ENCODE results near the gene RFX8. TPM values are rescaled to one million over a fixed set of nuclear protein-coding genes. Genes with fewer than 3 reads are reported as not detected.

Gene RFX8
- 0.60 and 1.3 TPM in 2 replicates for total RNA-seq (2021; fragmentation: NEBNext Ultra II Directional; extraction: Animal tissue kit (Norgen Biotek cat#: 25700))
- polyA plus RNA-seq (2011; rRNA removed) = 0.57 and 0.97 TPM in 2 replicates
- 1.2 TPM for polyA plus RNA-seq (2011; cell fraction: cytosol; rRNA removed)
- 1.3 TPM for polyA plus RNA-seq (2011; cell fraction: nucleus; rRNA removed)
- polyA plus RNA-seq (2012, experiment 1 of 2) = 0.54 to 1.4 TPM (median 0.94 TPM) in 4 replicates
- not detected for polyA plus RNA-seq (2012, experiment 2 of 2)
- 0.41 TPM for polyA plus RNA-seq (2013, experiment 1 of 2)
- 0.22 TPM for polyA plus RNA-seq (2013, experiment 2 of 2)
- 0.28 and 0.34 TPM in 2 replicates for polyA minus RNA-seq (2011; rRNA and poly(A)+ RNA removed)
- polyA minus RNA-seq (2011; cell fraction: cytosol; rRNA and poly(A)+ RNA removed) = not detected
- polyA minus RNA-seq (2011; cell fraction: nucleus; rRNA and poly(A)+ RNA removed) = 1.6 TPM
- long read RNA-seq, experiment 1, partial matches to known transcripts = 0 of 1 reads
- long read RNA-seq, experiment 1, other reads (novel, unspliced or antisense) = 1 of 1 reads
- long read RNA-seq, experiment 2, partial matches to known transcripts = 1 of 3 reads
- long read RNA-seq, experiment 2, other reads (novel, unspliced or antisense) = 2 of 3 reads

GRCh38 chr2:101474731-101475384, at the start of gene RFX8:
Gene RFX8 (minus strand): TSS chr2:101475112. CDS start chr2:101466848, 8,264 bp downstream.
- H4K8ac ChIP-seq (ENCODE audit: extremely low read depth, insufficient read depth, low read length) = peak within 1 kb of the TSS; percentile 45
- H3K9me3 ChIP-seq (ENCODE audit: insufficient read depth in 2 of 2, low read depth in 1 of 2, low read length in 1 of 2) = no peaks in the 10 kb centered on the region
- H3K18ac ChIP-seq (ENCODE audit: extremely low read depth, low read length) = peak within 1 kb of the TSS; percentile 17; the same call in 1 of the 2 replicates
- peak within 1 kb of the TSS; percentile 38 for H2BK120ac ChIP-seq (replicated peaks; ENCODE audit: low read depth, low read length)
- ChIA-PET CTCF (ENCODE audit: partially characterized antibody) (interaction anchor here (0.8 to 1.3 kb wide), 2 partner anchors 8 to 70 kb away, joined by 3 to 5 read pairs; no protein-coding TSS in a partner anchor), POLR2A (ENCODE audit: partially characterized antibody) (interaction anchor here (1.0 kb wide), 1 partner anchor 267 kb away, joined by 3 read pairs; no protein-coding TSS in a partner anchor)
- peak within 1 kb of the TSS; percentile 86 for H2AFZ ChIP-seq (ENCODE audit: low read length)
- DNase-seq (ENCODE audit: low read depth in 1 of 2, low spot score in 2 of 2) (peak in 1 of 2 experiments; percentile 57), FAIRE-seq (no peak)
- H3K9ac ChIP-seq (replicated peaks in 1 of 4; ENCODE audit: extremely low read depth in 1 of 4, low read depth in 3 of 4, low read length in 3 of 4) = peak within 1 kb of the TSS in 3 of 4 experiments; percentile 29 to 46 (median 45); a peak in 5 of 7 replicates
- H3K4me3 ChIP-seq (ENCODE audit: extremely low read depth in 1 of 4, insufficient read depth in 2 of 4, low read depth in 3 of 4, low read length in 4 of 4) = peak within 1 kb of the TSS; percentile 46 to 72 (median 50)
- no peaks in the 10 kb centered on the region for H4K20me1 ChIP-seq (replicated peaks in 1 of 2; ENCODE audit: control insufficient read depth in 1 of 2, insufficient read depth in 2 of 2, low read length in 2 of 2)
- no peak within 1 kb of the TSS for H3K27ac ChIP-seq (ENCODE audit: low read depth, low read length)
- H2BK5ac ChIP-seq (ENCODE audit: low read depth, low read length) = no peak within 1 kb of the TSS
- peak within 1 kb of the TSS; percentile 92 for H4K91ac ChIP-seq (replicated peaks; ENCODE audit: insufficient read length, low read length)
- H3K23ac ChIP-seq (ENCODE audit: insufficient read length) = no peak within 1 kb of the TSS
- H3K27me3 ChIP-seq (replicated peaks in 1 of 4; ENCODE audit: control insufficient read depth in 3 of 4, extremely low read depth in 1 of 4, insufficient read depth in 3 of 4, low read length in 3 of 4) = peaks cover 0 to 5% (median 2%) of the 10 kb centered on the region in 4 experiments; a peak in 2 of 7 replicates
- H3K36me3 ChIP-seq (ENCODE audit: control insufficient read depth in 2 of 4, insufficient read depth in 4 of 4, low read length in 3 of 4) = no peaks in the 10 kb centered on the region
- no peak within 1 kb of the TSS for H3K4ac ChIP-seq (replicated peaks; ENCODE audit: insufficient read length, low read depth, low read length)
- no peaks in the 10 kb centered on the region for H3K79me2 ChIP-seq (ENCODE audit: control insufficient read depth in 1 of 2, insufficient read depth in 2 of 2, low read length in 2 of 2)
- H2BK15ac ChIP-seq (ENCODE audit: low read length) = no peak within 1 kb of the TSS
- H3K79me1 ChIP-seq (ENCODE audit: low read depth, low read length) = no peaks in the 10 kb centered on the region
- no peak within 1 kb of the TSS; the same call in 1 of the 2 replicates for H2BK12ac ChIP-seq (ENCODE audit: low read depth, low read length)
- WGBS, 2 experiments (ENCODE audit: extremely low coverage in 1 of 2, insufficient coverage in 1 of 2, insufficient read length in 1 of 2, insufficient replicate concordance in 2 of 2, low coverage in 1 of 2, low lambda C conversion rate in 2 of 2, missing lambda C conversion rate in 1 of 2) = 46% methylated on average over 17 of the region's 20 CpGs; no CpG with 5 or more reads in 1 of the 2 experiments
- peak within 1 kb of the TSS; percentile 8 for H3K56ac ChIP-seq (replicated peaks; ENCODE audit: insufficient read length, low read depth, low read length)
- peak within 1 kb of the TSS; percentile 70 to 73 for H3K4me2 ChIP-seq (ENCODE audit: insufficient read depth in 1 of 2, low read depth in 2 of 2, low read length in 2 of 2)
- H3K14ac ChIP-seq (ENCODE audit: insufficient read length) = no peak within 1 kb of the TSS
- H3K23me2 ChIP-seq (ENCODE audit: low read depth, low read length) = no peaks in the 10 kb centered on the region; the same call in 1 of the 2 replicates
- H2AK5ac ChIP-seq (ENCODE audit: low read depth, low read length) = no peak within 1 kb of the TSS
- H3K4me1 ChIP-seq (replicated peaks in 1 of 4; ENCODE audit: control insufficient read depth in 3 of 4, insufficient read depth in 4 of 4, low read length in 3 of 4) = peaks cover 3 to 12% (median 7%) of the 10 kb centered on the region in 4 experiments
- H4K5ac ChIP-seq (ENCODE audit: insufficient read length, low read depth, low read length) = peak within 1 kb of the TSS; percentile 31
- 0 out of 2 replicates have a peak within 1 kb of the TSS, but pooled peaks have one; percentile 8 for H2BK20ac ChIP-seq (ENCODE audit: low read length)
- no peak for TF ChIP-seq USF2 (IDR thresholded peaks at IDR 0.05; ENCODE audit: low read length)
- TF ChIP-seq PHF8 (conservative IDR thresholded peaks at IDR 0.05; ENCODE audit: low read depth, low read length) = no peak
- TF ChIP-seq ASH2L (IDR thresholded peaks at IDR 0.05; ENCODE audit: low read length) = no peak
- no peak for TF ChIP-seq KDM4A (IDR thresholded peaks at IDR 0.05; ENCODE audit: low read depth, low read length, severe bottlenecking)
- TF ChIP-seq MAFK (IDR thresholded peaks at IDR 0.05; ENCODE audit: low read depth, low read length) = no peak
- no peak for TF ChIP-seq KDM1A (IDR thresholded peaks at IDR 0.05; ENCODE audit: borderline replicate concordance, low read length)

All from H1 (cell line).